Measurements from ENCODE around the gene EPDR1. TPM values are rescaled to one million over a fixed set of nuclear protein-coding genes. Genes with fewer than 3 reads are reported as not detected.

Gene EPDR1
- polyA plus RNA-seq, 1 donor from 2014 or later = 1.7 TPM

Other genes with a start within 250 kb of the EPDR1 start
- gene GPR141, start 236.9 kb upstream of the EPDR1 start, polyA plus RNA-seq = not detected in 2 replicates
- gene NME8, start 72.0 kb upstream of the EPDR1 start, polyA plus RNA-seq = not detected in 2 replicates
- not detected in 2 replicates for gene SFRP4, start 3.8 kb upstream of the EPDR1 start, polyA plus RNA-seq

Measured in neural cell (in vitro differentiated cells).